Upper lobe of right lung (tissue), 1 donor: ENCODE measurements around the gene GAD2. TPM values are rescaled to one million over a fixed set of nuclear protein-coding genes. Genes with fewer than 3 reads are reported as not detected.

ENCODE experiments used
- ATAC-seq: fragments of 200-7000 bp; cut with Tn5 transposase; one replicate; pipeline ENCODE4 v1.9.1; 2020; ENCODE audit warnings: mild to moderate bottlenecking, moderate library complexity
- DNase-seq: peaks from one replicate; pipeline ENCODE4 v3.0.0-alpha.2; 2020
- H3K27ac ChIP-seq: fragments of 200-600 bp; one replicate; pipeline ENCODE4 v1.8.0; 2022
- H3K27me3 ChIP-seq: fragments of 200-600 bp; one replicate; pipeline ENCODE4 v1.8.0; 2022; ENCODE audit warnings: mild to moderate bottlenecking
- H3K36me3 ChIP-seq: fragments of 200-600 bp; one replicate; pipeline ENCODE4 v1.8.0; 2022
- H3K4me1 ChIP-seq: fragments of 200-600 bp; one replicate; pipeline ENCODE4 v1.8.0; 2022
- H3K4me3 ChIP-seq: fragments of 200-600 bp; one replicate; pipeline ENCODE4 v1.8.0; 2022; ENCODE audit warnings: mild to moderate bottlenecking
- H3K9me3 ChIP-seq: fragments of 200-600 bp; one replicate; pipeline ENCODE4 v1.8.0; 2022
- CTCF ChIP-seq: fragments of 200-600 bp; IDR thresholded peaks from one replicate; pipeline ENCODE4 v1.8.0; 2022; ENCODE audit warnings: antibody characterized with exemption
- intact Hi-C: fragments of 100-400 bp; cut with DNase I; formaldehyde crosslinking; loops from one replicate; pipeline ENCODE4 v1.11.0; 2022
- total RNA-seq: library from RNA; stranded (reverse); fragmentation: NEBNext Ultra II Directional; extraction: Animal tissue kit (Norgen Biotek cat#: 25700); gene quantifications from one replicate; pipeline ENCODE4 v1.2.1, GENCODE V29; 2021
- donor health status: DM: no; HTN: yes; CAD: no; lungs with severe emphysema.

GAD2 gene
- total RNA-seq, 1 donor from 2014 or later, result not detected

DNA sequence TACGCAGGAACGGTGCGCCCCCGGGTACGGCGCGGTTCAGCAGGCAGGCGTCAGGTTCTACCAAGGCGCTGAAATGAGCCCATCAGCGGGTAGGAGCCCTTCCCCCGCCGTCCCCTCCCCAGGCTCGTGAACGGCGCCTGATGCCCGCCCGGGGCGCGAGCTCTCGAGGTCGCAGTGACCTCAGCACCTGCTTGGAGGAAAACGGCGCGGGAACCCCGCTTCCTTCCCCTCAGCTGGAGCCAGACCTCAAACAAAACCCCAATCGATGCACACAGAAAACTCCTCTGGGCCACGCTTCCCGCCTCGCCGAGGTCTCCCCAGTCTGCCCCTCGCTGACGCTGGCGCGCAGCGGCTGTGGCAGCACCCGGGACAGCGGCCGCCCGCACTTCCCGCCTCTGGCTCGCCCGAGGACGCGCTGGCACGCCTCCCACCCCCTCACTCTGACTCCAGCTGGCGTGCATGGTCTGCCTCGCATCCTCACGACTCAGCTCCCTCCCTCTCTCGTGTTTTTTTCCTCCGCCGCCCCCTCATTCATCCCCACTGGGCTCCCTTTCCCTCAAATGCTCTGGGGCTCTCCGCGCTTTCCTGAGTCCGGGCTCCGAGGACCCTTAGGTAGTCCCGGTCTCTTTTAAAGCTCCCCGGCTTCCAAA is 514 bp upstream of the GAD2 start:
- Histone ChIP-seq H3K4me3 (no peak overlapping the region), H3K4me1 (no peaks in the 10 kb centered on the region), H3K27me3 (peaks cover 97% of the 10 kb centered on the region), H3K9me3 (no peaks in the 10 kb centered on the region), H3K36me3 (no peaks in the 10 kb centered on the region), H3K27ac (no peak overlapping the region)
- peak; percentile 69 for DNase-seq
- intact Hi-C loops, result no loop called here
- no peak for TF ChIP-seq CTCF
- ATAC-seq, result peak; percentile 60

DNA sequence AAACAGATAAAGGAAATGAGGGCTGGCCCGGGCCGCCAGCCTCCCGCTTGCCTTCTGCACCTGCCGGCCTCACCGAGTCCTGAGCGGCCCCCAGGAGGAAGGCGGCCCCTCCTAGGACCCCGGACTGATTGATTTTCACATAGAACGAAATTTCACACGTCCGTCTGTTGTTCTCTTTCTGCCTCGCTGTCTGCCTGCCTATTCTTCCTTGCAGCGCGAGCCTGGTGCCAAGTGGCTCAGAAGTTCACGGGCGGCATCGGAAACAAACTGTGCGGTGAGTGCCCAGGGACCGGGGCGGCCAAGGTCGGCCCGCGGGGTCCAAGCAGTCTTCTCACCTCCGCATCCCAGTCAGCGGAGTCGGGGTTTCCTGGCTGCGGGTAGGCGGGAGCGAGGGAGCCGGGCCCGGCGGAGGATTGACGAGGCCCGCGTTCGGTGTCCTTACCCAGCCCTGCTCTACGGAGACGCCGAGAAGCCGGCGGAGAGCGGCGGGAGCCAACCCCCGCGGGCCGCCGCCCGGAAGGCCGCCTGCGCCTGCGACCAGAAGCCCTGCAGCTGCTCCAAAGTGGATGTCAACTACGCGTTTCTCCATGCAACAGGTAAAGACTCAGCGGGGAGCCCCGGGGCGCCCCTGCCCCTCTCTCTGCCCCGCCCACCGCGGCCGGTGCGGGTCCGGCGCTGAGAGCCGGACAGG is 967 bp downstream of the GAD2 start:
- ATAC-seq (no peak), DNase-seq (no peak)
- H3K4me3 ChIP-seq, result no peak overlapping the region

DNA sequence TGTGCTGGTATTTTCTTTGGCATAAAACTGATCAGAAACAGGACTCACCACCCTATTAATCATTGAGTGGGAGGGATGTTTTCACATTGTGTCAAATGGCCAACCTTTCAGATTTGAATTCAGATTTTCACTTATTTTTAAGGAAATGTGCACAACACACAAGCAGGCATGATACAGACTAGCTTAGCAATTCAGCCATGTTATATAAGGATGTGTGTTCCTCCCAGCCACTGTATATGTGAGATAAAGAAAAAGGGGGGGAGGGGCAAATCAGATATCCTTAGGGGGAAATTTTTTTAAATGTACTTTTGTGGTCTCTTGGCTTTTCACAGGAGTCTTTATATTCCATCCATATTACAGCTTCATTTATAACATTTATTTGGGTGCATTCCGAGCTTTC is 3.1 kb downstream of the GAD2 start:
- intact Hi-C loops, result no loop called here
- H3K36me3 ChIP-seq, result no peaks in the 10 kb centered on the region
- H3K27ac ChIP-seq, result no peak overlapping the region
- no peak for ATAC-seq
- H3K27me3 ChIP-seq, result peaks cover 90% of the 10 kb centered on the region
- DNase-seq, result no peak
- H3K4me3 ChIP-seq, result no peak overlapping the region
- H3K9me3 ChIP-seq, result no peaks in the 10 kb centered on the region
- no peak for TF ChIP-seq CTCF
- no peaks in the 10 kb centered on the region for H3K4me1 ChIP-seq

More for the DNA sequence above, 967 bp downstream of the GAD2 start:
- Histone ChIP-seq H3K36me3 (no peaks in the 10 kb centered on the region), H3K9me3 (no peaks in the 10 kb centered on the region), H3K4me1 (no peaks in the 10 kb centered on the region), H3K27me3 (peaks cover 98% of the 10 kb centered on the region), H3K27ac (no peak overlapping the region)
- intact Hi-C loops, result no loop called here
- no peak for TF ChIP-seq CTCF

GRCh38 chr10:26220901-26221300 is 4.3 kb downstream of the GAD2 start:
- no peaks in the 10 kb centered on the region for H3K4me1 ChIP-seq
- H3K27ac ChIP-seq, result no peak overlapping the region
- H3K27me3 ChIP-seq, result peaks cover 78% of the 10 kb centered on the region
- TF ChIP-seq CTCF, result no peak
- H3K9me3 ChIP-seq, result no peaks in the 10 kb centered on the region
- no peak for ATAC-seq
- no peak for DNase-seq
- intact Hi-C loops, result no loop called here
- H3K36me3 ChIP-seq, result no peaks in the 10 kb centered on the region
- no peak overlapping the region for H3K4me3 ChIP-seq

GRCh38 chr10:26221541-26221940 is 5.0 kb downstream of the GAD2 start:
- ATAC-seq, result no peak
- no peak for TF ChIP-seq CTCF
- Histone ChIP-seq H3K27ac (no peak overlapping the region), H3K36me3 (no peaks in the 10 kb centered on the region), H3K27me3 (peaks cover 75% of the 10 kb centered on the region), H3K4me3 (no peak overlapping the region), H3K4me1 (no peaks in the 10 kb centered on the region), H3K9me3 (no peaks in the 10 kb centered on the region)
- no peak for DNase-seq
- intact Hi-C loops, result no loop called here
